ENCODE data around the gene BBS12.

DNA sequence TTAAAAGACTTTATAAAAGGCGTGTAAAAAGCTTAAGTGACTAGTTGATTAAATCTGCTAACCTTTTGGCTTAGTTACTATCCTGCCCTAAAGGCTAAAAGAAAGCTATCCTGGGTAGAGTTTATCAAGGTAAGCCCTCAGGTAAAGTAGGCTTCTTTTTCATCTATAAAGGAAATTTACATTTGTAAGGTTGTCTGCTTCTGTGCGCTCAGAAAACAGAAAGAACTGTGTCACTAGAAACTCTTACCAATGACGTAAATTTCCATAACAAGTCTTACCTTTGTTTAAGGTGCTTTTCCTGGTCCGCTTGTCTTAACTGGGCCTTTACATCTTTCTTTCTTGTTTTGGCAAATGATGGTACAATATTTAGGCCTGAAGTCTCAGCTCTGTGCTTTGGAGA, 56.4 kb downstream of the BBS12 start:
- TF ChIP-seq, protein P1, sequence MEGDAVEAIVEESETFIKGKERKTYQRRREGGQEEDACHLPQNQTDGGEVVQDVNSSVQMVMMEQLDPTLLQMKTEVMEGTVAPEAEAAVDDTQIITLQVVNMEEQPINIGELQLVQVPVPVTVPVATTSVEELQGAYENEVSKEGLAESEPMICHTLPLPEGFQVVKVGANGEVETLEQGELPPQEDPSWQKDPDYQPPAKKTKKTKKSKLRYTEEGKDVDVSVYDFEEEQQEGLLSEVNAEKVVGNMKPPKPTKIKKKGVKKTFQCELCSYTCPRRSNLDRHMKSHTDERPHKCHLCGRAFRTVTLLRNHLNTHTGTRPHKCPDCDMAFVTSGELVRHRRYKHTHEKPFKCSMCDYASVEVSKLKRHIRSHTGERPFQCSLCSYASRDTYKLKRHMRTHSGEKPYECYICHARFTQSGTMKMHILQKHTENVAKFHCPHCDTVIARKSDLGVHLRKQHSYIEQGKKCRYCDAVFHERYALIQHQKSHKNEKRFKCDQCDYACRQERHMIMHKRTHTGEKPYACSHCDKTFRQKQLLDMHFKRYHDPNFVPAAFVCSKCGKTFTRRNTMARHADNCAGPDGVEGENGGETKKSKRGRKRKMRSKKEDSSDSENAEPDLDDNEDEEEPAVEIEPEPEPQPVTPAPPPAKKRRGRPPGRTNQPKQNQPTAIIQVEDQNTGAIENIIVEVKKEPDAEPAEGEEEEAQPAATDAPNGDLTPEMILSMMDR (IDR thresholded peaks at IDR 0.05), result no peak
- TF ChIP-seq, protein P2, sequence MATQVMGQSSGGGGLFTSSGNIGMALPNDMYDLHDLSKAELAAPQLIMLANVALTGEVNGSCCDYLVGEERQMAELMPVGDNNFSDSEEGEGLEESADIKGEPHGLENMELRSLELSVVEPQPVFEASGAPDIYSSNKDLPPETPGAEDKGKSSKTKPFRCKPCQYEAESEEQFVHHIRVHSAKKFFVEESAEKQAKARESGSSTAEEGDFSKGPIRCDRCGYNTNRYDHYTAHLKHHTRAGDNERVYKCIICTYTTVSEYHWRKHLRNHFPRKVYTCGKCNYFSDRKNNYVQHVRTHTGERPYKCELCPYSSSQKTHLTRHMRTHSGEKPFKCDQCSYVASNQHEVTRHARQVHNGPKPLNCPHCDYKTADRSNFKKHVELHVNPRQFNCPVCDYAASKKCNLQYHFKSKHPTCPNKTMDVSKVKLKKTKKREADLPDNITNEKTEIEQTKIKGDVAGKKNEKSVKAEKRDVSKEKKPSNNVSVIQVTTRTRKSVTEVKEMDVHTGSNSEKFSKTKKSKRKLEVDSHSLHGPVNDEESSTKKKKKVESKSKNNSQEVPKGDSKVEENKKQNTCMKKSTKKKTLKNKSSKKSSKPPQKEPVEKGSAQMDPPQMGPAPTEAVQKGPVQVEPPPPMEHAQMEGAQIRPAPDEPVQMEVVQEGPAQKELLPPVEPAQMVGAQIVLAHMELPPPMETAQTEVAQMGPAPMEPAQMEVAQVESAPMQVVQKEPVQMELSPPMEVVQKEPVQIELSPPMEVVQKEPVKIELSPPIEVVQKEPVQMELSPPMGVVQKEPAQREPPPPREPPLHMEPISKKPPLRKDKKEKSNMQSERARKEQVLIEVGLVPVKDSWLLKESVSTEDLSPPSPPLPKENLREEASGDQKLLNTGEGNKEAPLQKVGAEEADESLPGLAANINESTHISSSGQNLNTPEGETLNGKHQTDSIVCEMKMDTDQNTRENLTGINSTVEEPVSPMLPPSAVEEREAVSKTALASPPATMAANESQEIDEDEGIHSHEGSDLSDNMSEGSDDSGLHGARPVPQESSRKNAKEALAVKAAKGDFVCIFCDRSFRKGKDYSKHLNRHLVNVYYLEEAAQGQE (IDR thresholded peaks at IDR 0.05; ENCODE audit: insufficient read depth in 1 of 2, low read depth in 2 of 2, low read length in 1 of 2), result no peak
- no peak for TF ChIP-seq POLR2AphosphoS5 (IDR thresholded peaks at IDR 0.05; ENCODE audit: low read depth, low read length)

Data from Panc1 (cell line).